Activated CD4-positive, alpha-beta T cell treated with anti-CD3 and anti-CD28 coated beads, Interleukin-2, amount 10 ng/mL, durations not matched to agents 24 days and 14 days (primary cell): ENCODE results near the gene PSME2. TPM values are rescaled to one million over a fixed set of nuclear protein-coding genes. Genes with fewer than 3 reads are reported as not detected.
"Not testable (repeated sequence)": the region's sequence is repeated elsewhere in the genome, so short reads cannot be mapped to it uniquely, and the experiment has no call there.

Source experiments
- DNase-seq: peaks from one replicate; pipeline ENCODE4 v3.0.0; 2022
- H3K27ac Mint-ChIP-seq: one replicate; pipeline ENCODE4 v1.8.0; 2022; ENCODE audit warnings: mild to moderate bottlenecking, mixed read lengths
- H3K27me3 Mint-ChIP-seq: one replicate; pipeline ENCODE4 v1.8.0; 2022; ENCODE audit warnings: mixed read lengths
- H3K36me3 Mint-ChIP-seq: one replicate; pipeline ENCODE4 v1.8.0; 2022; ENCODE audit warnings: low read depth, mild to moderate bottlenecking, mixed read lengths
- H3K4me1 Mint-ChIP-seq: one replicate; pipeline ENCODE4 v1.8.0; 2021; ENCODE audit warnings: mixed read lengths
- H3K4me3 Mint-ChIP-seq: one replicate; pipeline ENCODE4 v1.8.0; 2022; ENCODE audit warnings: mild to moderate bottlenecking, moderate library complexity, mixed read lengths
- H3K9me3 Mint-ChIP-seq: one replicate; pipeline ENCODE4 v1.8.0; 2021; ENCODE audit warnings: mixed read lengths
- intact Hi-C: fragments of 100-400 bp; cut with micrococcal nuclease; formaldehyde crosslinking; loops from one replicate; pipeline ENCODE4 v1.15.1; 2023
- total RNA-seq: library from RNA; stranded (reverse); gene quantifications from 2 replicates; pipeline ENCODE4 v1.2.3, GENCODE V29; 2022

PSME2 gene
- total RNA-seq, 1 donor from 2014 or later: 565 TPM

DNA sequence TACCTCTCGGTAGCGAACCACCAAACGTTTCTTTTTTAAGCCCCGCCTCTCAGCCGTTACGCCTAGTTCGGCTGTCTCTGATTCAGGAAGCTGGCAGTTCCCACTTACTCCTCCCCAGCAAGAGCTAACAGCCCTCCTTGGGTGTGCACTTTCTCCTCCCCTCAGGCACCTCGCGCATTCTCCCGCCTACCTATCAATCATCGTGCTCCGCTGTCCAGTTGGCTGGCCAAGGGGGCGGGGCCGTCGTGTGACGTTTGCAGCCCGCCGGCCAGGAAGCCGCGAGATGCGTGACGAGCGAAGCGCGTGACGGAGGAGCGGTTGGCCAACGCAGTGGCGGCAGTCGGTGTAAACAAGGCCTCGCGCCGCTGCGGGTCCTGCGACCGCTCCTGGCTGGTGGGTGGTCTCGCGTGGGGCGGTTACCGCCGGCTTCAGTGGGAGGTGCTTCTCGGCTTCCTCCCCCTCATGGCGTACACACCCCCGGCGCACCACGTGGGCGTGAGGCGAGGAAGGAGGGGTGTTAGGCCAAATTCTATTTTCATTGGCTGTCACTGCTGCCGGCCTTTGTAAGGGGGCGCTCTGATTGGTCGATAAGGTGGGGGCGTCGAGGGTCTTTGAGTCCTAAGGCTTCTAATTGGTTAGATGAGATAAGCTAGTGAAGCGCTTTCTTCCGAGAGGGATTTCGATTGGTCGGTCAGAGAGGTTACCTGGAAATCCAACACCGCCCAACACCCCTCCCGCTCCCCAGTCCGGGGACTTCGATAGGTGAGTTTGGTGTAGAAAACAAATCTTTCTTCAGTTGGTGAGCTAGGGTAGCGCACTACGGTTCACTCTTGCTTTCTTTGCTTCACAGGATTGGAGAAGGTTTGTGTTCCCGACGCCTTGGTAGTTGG, 31.6 kb downstream of the PSME2 start, which contains the start of the genes DCAF11 and NRL:
DCAF11 (plus strand) TSS at position 246 of the 890 bp plus-strand sequence. CDS start 818 bp downstream, outside the sequence.
NRL (minus strand) TSS at position 418 of the 890 bp plus-strand sequence. CDS start 32,101 bp downstream, outside the sequence.
- Mint-ChIP-seq H3K4me3 (peak within 1 kb of the TSS; percentile 99), H3K27ac (peak within 1 kb of the TSS; percentile 100), H3K9me3 (no peaks in the 10 kb centered on the region), H3K4me1 (peaks cover 34% of the 10 kb centered on the region), H3K27me3 (peaks cover 2% of the 10 kb centered on the region), H3K36me3 (peaks cover 33% of the 10 kb centered on the region)
- DNase-seq: peak; percentile 99
- intact Hi-C loops: loop anchor here (1.0 to 10.0 kb wide), 12 partner anchors 20 to 557 kb away; partner anchors contain the start of genes CARMIL3, CHMP4A, EMC9 and GMPR2

DNA sequence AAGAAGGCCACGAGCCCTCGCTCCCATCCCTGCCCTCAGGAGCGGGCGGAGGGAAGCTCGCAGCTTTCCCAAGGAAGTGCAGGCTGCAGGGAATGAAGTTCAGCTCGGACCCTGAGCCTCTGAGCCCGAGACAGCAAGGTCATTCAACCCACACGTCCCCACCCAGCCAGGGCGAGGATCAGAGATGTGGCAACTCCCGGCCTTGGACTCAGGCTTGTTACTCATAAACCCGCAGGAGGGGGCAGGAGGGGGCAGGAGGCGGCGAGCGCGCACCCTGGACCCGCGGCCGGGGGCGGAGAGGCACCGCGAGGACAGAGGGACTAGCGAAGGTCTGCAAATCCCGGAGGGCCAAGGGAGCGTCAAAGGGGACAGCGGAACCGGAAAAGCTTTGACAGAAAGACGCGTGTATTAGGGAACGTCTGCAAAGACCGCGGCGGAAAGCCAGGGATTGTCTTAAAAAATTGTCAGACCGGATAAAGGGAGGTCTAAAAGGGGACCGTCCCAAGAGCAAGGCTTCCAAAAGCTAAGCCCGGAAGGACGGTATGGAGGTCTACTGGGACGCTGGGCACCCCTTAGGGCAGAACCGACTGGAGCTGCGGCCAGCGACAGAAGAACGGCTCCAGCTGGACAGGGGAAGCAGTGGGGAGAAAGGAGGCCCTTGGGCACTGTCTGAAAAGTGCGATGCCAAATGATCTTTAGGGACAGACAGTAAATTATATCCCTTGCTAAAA, 32.4 kb downstream of the PSME2 start:
- peaks cover 25% of the 10 kb centered on the region for H3K36me3 Mint-ChIP-seq
- DNase-seq: peak; percentile 94
- peak overlapping the region; percentile 99 for H3K4me3 Mint-ChIP-seq
- H3K27me3 Mint-ChIP-seq: peaks cover 2% of the 10 kb centered on the region
- H3K4me1 Mint-ChIP-seq: peaks cover 36% of the 10 kb centered on the region
- intact Hi-C loops: loop anchor here (1.0 to 10.0 kb wide), 12 partner anchors 20 to 557 kb away; partner anchors contain the start of genes CARMIL3, CHMP4A, EMC9 and GMPR2
- H3K9me3 Mint-ChIP-seq: no peaks in the 10 kb centered on the region
- peak overlapping the region; percentile 100 for H3K27ac Mint-ChIP-seq

- no peaks in the 10 kb centered on the region for H3K9me3 Mint-ChIP-seq
- peaks cover 20% of the 10 kb centered on the region for H3K36me3 Mint-ChIP-seq
- H3K27me3 Mint-ChIP-seq: peaks cover 2% of the 10 kb centered on the region
- H3K4me1 Mint-ChIP-seq: peaks cover 39% of the 10 kb centered on the region
- peak overlapping the region; percentile 99 for H3K4me3 Mint-ChIP-seq
- intact Hi-C loops: loop anchor here (5.0 to 10.0 kb wide), 2 partner anchors 321 to 556 kb away; partner anchors contain the start of gene THTPA
- DNase-seq: no peak
- H3K27ac Mint-ChIP-seq: peak overlapping the region; percentile 100
These were observed 33.0 kb downstream of the PSME2 start for GRCh38 chr14:24113379-24113800.

DNA sequence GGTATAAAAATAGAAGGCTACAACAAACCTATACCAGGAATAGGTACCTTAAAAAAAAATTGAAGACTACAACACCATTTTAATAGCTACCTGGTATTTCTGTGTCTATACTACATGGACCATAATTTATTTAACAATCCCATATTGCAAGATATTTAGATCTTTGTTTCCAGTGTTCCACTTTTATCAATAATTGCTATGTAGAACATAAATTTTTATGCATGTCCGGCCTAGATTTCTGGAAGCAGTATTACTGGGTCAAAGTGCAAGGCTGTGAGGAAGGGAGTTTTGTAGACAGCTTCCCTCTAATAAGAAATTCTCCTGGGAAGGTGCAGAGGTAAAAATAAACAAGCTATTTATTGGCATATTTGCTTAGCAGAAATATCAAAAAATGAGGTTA, 35.9 kb downstream of the PSME2 start:
- H3K27me3 Mint-ChIP-seq: peaks cover 2% of the 10 kb centered on the region
- intact Hi-C loops: loop anchor here (5.0 to 10.0 kb wide), 2 partner anchors 324 to 553 kb away; partner anchors contain the start of gene THTPA
- H3K27ac Mint-ChIP-seq: no peak overlapping the region
- H3K36me3 Mint-ChIP-seq: peaks cover 9% of the 10 kb centered on the region
- no peaks in the 10 kb centered on the region for H3K9me3 Mint-ChIP-seq
- H3K4me3 Mint-ChIP-seq: no peak overlapping the region
- H3K4me1 Mint-ChIP-seq: peaks cover 31% of the 10 kb centered on the region
- no peak for DNase-seq

- Mint-ChIP-seq H3K27me3 (peaks cover 2% of the 10 kb centered on the region), H3K9me3 (no peaks in the 10 kb centered on the region), H3K27ac (no peak overlapping the region), H3K4me1 (peaks cover 27% of the 10 kb centered on the region), H3K4me3 (no peak overlapping the region), H3K36me3 (peaks cover 8% of the 10 kb centered on the region)
- DNase-seq: no peak
- intact Hi-C loops: loop anchor here (5.0 to 10.0 kb wide), 2 partner anchors 325 to 553 kb away; partner anchors contain the start of gene THTPA
These were observed 36.4 kb downstream of the PSME2 start for GRCh38 chr14:24110060-24110459.

DNA sequence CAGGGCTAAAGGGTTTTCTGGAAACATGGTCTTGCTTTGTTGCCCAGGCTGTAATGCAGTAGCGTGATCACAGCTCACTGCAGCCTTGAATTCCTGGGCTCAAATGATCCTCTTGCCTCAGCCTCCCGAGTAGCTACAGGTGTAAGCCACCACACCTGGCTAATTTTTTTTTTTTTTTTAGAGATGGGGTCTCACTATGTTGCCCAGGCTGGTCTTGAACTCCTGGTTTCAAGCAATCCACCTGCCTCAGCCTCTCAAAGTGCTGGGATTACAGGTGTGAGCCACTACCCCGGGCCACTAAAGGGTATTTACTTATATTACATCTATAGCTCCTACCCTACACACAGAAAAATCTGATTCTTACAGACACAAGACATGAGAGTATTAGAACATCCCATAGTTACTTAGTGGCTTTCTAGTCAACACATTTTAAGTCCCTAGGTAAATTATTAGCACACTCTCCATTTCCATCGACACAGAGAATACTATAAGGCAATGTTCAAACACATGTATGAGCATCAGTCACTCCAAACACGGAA, 38.0 kb downstream of the PSME2 start:
- peaks cover 20% of the 10 kb centered on the region for H3K36me3 Mint-ChIP-seq
- H3K27me3 Mint-ChIP-seq: no peaks in the 10 kb centered on the region
- H3K27ac Mint-ChIP-seq: peak overlapping the region; percentile 96
- H3K4me1 Mint-ChIP-seq: peaks cover 25% of the 10 kb centered on the region
- no peak for DNase-seq
- no peaks in the 10 kb centered on the region for H3K9me3 Mint-ChIP-seq
- intact Hi-C loops: loop anchor here (1.0 kb wide), 1 partner anchor 50 kb away; no protein-coding TSS in a partner anchor
- peak overlapping the region; percentile 61 for H3K4me3 Mint-ChIP-seq

GRCh38 chr14:24106672-24107271, 39.6 kb downstream of the PSME2 start:
- Mint-ChIP-seq H3K9me3 (no peaks in the 10 kb centered on the region), H3K27ac (no peak overlapping the region)
- intact Hi-C loops: no loop called here

DNA sequence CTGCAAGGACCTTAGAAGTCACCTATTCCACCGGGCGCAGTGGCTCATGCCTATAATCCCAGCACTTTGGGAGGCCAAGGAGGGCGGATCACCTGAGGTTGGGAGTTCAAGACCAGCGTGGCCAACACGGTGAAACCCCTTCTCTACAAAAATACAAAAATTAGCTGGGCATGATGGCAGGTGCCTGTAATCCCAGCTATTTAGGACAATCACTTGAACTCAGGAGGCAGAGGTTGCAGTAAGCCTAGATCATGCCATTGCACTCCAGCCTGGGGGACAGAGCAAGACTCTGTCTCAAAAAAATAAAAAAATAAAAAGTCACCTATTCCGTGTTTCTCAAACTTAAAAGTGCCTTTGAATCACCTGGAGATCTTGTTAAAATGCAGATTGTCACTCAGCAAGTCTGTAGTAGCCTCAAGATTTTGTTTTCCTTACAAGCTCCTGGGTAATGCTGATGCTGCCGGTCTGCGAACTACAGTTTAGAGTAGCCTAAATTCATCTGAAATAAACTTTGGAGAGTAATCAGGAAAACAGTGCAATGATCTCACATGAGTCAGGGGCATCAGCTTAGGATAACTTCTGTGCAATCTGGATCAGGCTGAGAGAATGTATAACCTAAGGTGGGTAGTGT, 40.7 kb downstream of the PSME2 start:
- H3K9me3 Mint-ChIP-seq, H3K27me3 Mint-ChIP-seq, intact Hi-C loops, DNase-seq, H3K4me3 Mint-ChIP-seq: not testable (repeated sequence)
- peaks cover 22% of the 10 kb centered on the region for H3K4me1 Mint-ChIP-seq
- peak overlapping the region; percentile 34 for H3K27ac Mint-ChIP-seq
- peaks cover 36% of the 10 kb centered on the region for H3K36me3 Mint-ChIP-seq

More at GRCh38 chr14:24106672-24107271, 39.6 kb downstream of the PSME2 start:
- Mint-ChIP-seq H3K27me3 (no peaks in the 10 kb centered on the region), H3K4me3 (no peak overlapping the region), H3K4me1 (peaks cover 23% of the 10 kb centered on the region), H3K36me3 (peaks cover 30% of the 10 kb centered on the region)
- no peak for DNase-seq

- Mint-ChIP-seq H3K27me3 (no peaks in the 10 kb centered on the region), H3K36me3 (peaks cover 50% of the 10 kb centered on the region), H3K4me3 (no peak overlapping the region), H3K4me1 (peaks cover 13% of the 10 kb centered on the region), H3K9me3 (no peaks in the 10 kb centered on the region), H3K27ac (peak overlapping the region; percentile 2)
- DNase-seq: no peak
- intact Hi-C loops: no loop called here
These were observed 43.0 kb downstream of the PSME2 start for GRCh38 chr14:24103451-24103850.

GRCh38 chr14:24102357-24103048, 43.9 kb downstream of the PSME2 start:
- intact Hi-C loops: no loop called here
- peaks cover 53% of the 10 kb centered on the region for H3K36me3 Mint-ChIP-seq

GRCh38 chr14:24100982-24101494, 45.4 kb downstream of the PSME2 start:
- peaks cover 60% of the 10 kb centered on the region for H3K36me3 Mint-ChIP-seq
- H3K9me3 Mint-ChIP-seq: no peaks in the 10 kb centered on the region
- no peaks in the 10 kb centered on the region for H3K27me3 Mint-ChIP-seq
- intact Hi-C loops: no loop called here
- H3K27ac Mint-ChIP-seq: no peak overlapping the region
- DNase-seq: no peak
- no peak overlapping the region for H3K4me3 Mint-ChIP-seq
- H3K4me1 Mint-ChIP-seq: peaks cover 10% of the 10 kb centered on the region

More at GRCh38 chr14:24102357-24103048, 43.9 kb downstream of the PSME2 start:
- H3K9me3 Mint-ChIP-seq: no peaks in the 10 kb centered on the region
- H3K4me1 Mint-ChIP-seq: peaks cover 8% of the 10 kb centered on the region
- H3K27ac Mint-ChIP-seq: no peak overlapping the region
- H3K4me3 Mint-ChIP-seq: no peak overlapping the region
- DNase-seq: no peak
- no peaks in the 10 kb centered on the region for H3K27me3 Mint-ChIP-seq
